ENCODE measurements around the gene SH2D5.

SH2D5 gene

GRCh38 chr1:20708891-20709290 is 23.6 kb downstream of the SH2D5 start:
- no peak for DNase-seq (ENCODE audit: low read depth, low spot score)

GRCh38 chr1:20708057-20708456 is 24.4 kb downstream of the SH2D5 start:
- no peak for TF ChIP-seq CTCF (IDR thresholded peaks at IDR 0.05; ENCODE audit: low read depth, low read length)
- in situ Hi-C loops (cut with HindIII; ENCODE audit: low sequenced_read_pairs), result no loop called here
- no peak overlapping the region for H3K4me3 ChIP-seq (ENCODE audit: low read depth, low read length)
- no peak for DNase-seq (ENCODE audit: low read depth, low spot score)

More at GRCh38 chr1:20708891-20709290, 23.6 kb downstream of the SH2D5 start:
- in situ Hi-C loops (cut with HindIII; ENCODE audit: low sequenced_read_pairs), result no loop called here
- TF ChIP-seq CTCF (IDR thresholded peaks at IDR 0.05; ENCODE audit: low read depth, low read length), result no peak
- H3K4me3 ChIP-seq (ENCODE audit: low read depth, low read length), result no peak overlapping the region

GRCh38 chr1:20706841-20707240 is 25.7 kb downstream of the SH2D5 start:
- in situ Hi-C loops (cut with HindIII; ENCODE audit: low sequenced_read_pairs), result no loop called here
- H3K4me3 ChIP-seq (ENCODE audit: low read depth, low read length), result no peak overlapping the region
- TF ChIP-seq CTCF (IDR thresholded peaks at IDR 0.05; ENCODE audit: low read depth, low read length), result no peak
- no peak for DNase-seq (ENCODE audit: low read depth, low spot score)

GRCh38 chr1:20705203-20705755 is 27.2 kb downstream of the SH2D5 start:
- no peak for TF ChIP-seq CTCF (IDR thresholded peaks at IDR 0.05; ENCODE audit: low read depth, low read length)
- DNase-seq (ENCODE audit: low read depth, low spot score), result no peak
- in situ Hi-C loops (cut with HindIII; ENCODE audit: low sequenced_read_pairs), result no loop called here
- H3K4me3 ChIP-seq (ENCODE audit: low read depth, low read length), result no peak overlapping the region

GRCh38 chr1:20704390-20705202 is 27.9 kb downstream of the SH2D5 start:
- in situ Hi-C loops (cut with HindIII; ENCODE audit: low sequenced_read_pairs), result no loop called here
- no peak overlapping the region for H3K4me3 ChIP-seq (ENCODE audit: low read depth, low read length)
- TF ChIP-seq CTCF (IDR thresholded peaks at IDR 0.05; ENCODE audit: low read depth, low read length), result no peak
- DNase-seq (ENCODE audit: low read depth, low spot score), result no peak

- DNase-seq (ENCODE audit: low read depth, low spot score), result no peak
- no peak for TF ChIP-seq CTCF (IDR thresholded peaks at IDR 0.05; ENCODE audit: low read depth, low read length)
- in situ Hi-C loops (cut with HindIII; ENCODE audit: low sequenced_read_pairs), result no loop called here
- no peak overlapping the region for H3K4me3 ChIP-seq (ENCODE audit: low read depth, low read length)
Observed at GRCh38 chr1:20703124-20703756, 29.3 kb downstream of the SH2D5 start.

Data from astrocyte of the spinal cord (primary cell).